ENCODE data around the gene TMPRSS3. TPM values are rescaled to one million over a fixed set of nuclear protein-coding genes. Genes with fewer than 3 reads are reported as not detected.

The TMPRSS3 gene
- polyA plus RNA-seq, 1 of the 3 experiments (the other 2 are of a cell fraction): not detected

DNA sequence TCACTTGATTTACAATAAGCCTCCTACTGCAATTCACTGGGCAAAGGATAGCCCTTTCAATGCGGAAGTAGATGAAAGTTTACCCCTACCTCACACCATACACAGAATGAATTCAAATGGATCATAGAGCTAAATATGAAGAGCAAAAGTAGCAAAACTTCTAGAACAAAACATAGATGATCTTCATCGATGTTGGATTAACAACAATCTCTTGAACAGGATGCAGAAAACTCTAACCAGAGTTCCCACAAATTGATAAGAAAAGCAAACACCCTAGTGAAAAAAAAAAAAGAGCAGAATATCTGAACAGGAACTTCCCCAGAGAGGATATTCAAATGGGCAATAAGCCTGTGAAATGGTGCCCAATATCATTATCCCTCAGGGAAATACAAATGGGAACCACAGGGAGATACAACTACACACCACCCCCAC is 6.0 kb upstream of the TMPRSS3 start (continued):
- TF ChIP-seq, protein P1, sequence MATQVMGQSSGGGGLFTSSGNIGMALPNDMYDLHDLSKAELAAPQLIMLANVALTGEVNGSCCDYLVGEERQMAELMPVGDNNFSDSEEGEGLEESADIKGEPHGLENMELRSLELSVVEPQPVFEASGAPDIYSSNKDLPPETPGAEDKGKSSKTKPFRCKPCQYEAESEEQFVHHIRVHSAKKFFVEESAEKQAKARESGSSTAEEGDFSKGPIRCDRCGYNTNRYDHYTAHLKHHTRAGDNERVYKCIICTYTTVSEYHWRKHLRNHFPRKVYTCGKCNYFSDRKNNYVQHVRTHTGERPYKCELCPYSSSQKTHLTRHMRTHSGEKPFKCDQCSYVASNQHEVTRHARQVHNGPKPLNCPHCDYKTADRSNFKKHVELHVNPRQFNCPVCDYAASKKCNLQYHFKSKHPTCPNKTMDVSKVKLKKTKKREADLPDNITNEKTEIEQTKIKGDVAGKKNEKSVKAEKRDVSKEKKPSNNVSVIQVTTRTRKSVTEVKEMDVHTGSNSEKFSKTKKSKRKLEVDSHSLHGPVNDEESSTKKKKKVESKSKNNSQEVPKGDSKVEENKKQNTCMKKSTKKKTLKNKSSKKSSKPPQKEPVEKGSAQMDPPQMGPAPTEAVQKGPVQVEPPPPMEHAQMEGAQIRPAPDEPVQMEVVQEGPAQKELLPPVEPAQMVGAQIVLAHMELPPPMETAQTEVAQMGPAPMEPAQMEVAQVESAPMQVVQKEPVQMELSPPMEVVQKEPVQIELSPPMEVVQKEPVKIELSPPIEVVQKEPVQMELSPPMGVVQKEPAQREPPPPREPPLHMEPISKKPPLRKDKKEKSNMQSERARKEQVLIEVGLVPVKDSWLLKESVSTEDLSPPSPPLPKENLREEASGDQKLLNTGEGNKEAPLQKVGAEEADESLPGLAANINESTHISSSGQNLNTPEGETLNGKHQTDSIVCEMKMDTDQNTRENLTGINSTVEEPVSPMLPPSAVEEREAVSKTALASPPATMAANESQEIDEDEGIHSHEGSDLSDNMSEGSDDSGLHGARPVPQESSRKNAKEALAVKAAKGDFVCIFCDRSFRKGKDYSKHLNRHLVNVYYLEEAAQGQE (IDR thresholded peaks at IDR 0.05; ENCODE audit: low read depth, low read length): no peak
- TF ChIP-seq MEF2A (IDR thresholded peaks at IDR 0.05; ENCODE audit: borderline replicate concordance, low read depth) (no peak), FOSL2 (IDR thresholded peaks at IDR 0.05; ENCODE audit: borderline replicate concordance, low read depth) (no peak)

DNA sequence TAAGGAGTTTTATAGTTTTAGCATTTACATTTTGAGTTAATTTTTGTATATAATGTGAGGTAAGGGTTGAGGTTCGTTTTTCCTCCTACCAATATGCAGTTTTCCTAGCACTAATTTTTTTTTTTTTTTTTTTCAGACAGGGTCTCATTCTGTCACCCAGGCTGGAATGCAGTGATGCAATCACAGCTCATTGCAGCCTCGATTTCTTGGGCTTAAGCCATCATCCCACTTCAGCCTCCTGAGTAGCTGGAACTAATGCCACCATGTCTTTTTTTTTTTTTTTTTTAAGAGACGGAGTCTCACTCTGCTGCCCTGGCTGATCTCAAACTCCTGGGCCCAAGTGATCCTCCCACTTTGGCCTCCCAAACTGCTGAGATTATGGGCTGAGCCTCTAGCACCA is 5.3 kb upstream of the TMPRSS3 start:
- H3K4me3 ChIP-seq (ENCODE audit: low read depth in 2 of 2, low read length in 1 of 2): no peak overlapping the region
- H3K4me1 ChIP-seq (ENCODE audit: control insufficient read depth in 1 of 2, insufficient read depth in 2 of 2, low read depth in 1 of 2, low read length in 1 of 2): no peaks in the 10 kb centered on the region
- TF ChIP-seq YY1 (IDR thresholded peaks at IDR 0.05; ENCODE audit: low read depth) (no peak), GABPA (IDR thresholded peaks at IDR 0.05; ENCODE audit: low read depth) (no peak), SIN3A (IDR thresholded peaks at IDR 0.05; ENCODE audit: borderline replicate concordance, low read depth, low read length) (no peak), SMC3 (IDR thresholded peaks at IDR 0.05; ENCODE audit: low read depth, low read length) (no peak), RCOR1 (IDR thresholded peaks at IDR 0.05; ENCODE audit: low read length) (no peak), EZH2phosphoT487 (IDR thresholded peaks at IDR 0.05; ENCODE audit: borderline replicate concordance, low read depth) (no peak), TEAD4 (IDR thresholded peaks at IDR 0.05; ENCODE audit: borderline replicate concordance, insufficient read depth) (no peak)
- TF ChIP-seq, protein P1 (IDR thresholded peaks at IDR 0.05; ENCODE audit: low read depth, low read length): no peak
- TF ChIP-seq, protein P2, sequence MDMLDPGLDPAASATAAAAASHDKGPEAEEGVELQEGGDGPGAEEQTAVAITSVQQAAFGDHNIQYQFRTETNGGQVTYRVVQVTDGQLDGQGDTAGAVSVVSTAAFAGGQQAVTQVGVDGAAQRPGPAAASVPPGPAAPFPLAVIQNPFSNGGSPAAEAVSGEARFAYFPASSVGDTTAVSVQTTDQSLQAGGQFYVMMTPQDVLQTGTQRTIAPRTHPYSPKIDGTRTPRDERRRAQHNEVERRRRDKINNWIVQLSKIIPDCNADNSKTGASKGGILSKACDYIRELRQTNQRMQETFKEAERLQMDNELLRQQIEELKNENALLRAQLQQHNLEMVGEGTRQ (IDR thresholded peaks at IDR 0.05; ENCODE audit: borderline replicate concordance, low read depth, low read length): no peak
- no peak overlapping the region for H3K27ac ChIP-seq (ENCODE audit: low read depth in 2 of 2, low read length in 1 of 2)
- CTCF ChIA-PET: no interaction called here
- H4K20me1 ChIP-seq (ENCODE audit: insufficient read depth): no peaks in the 10 kb centered on the region
- no peak overlapping the region for H3K9ac ChIP-seq
- no peak overlapping the region for H3K4me2 ChIP-seq
- WGBS (ENCODE audit: low lambda C conversion rate): under 1% methylated on average over 3 of the region's 3 CpGs
- H3K27me3 ChIP-seq (ENCODE audit: insufficient read depth): no peaks in the 10 kb centered on the region
- no peaks in the 10 kb centered on the region for H3K9me3 ChIP-seq
- no peak overlapping the region for H2AFZ ChIP-seq (ENCODE audit: low read depth)
- H3K9me2 ChIP-seq: no peaks in the 10 kb centered on the region
- POLR2A ChIA-PET: no interaction called here
- H3K36me3 ChIP-seq (replicated peaks in 1 of 2; ENCODE audit: control insufficient read depth in 1 of 2, insufficient read depth in 2 of 2, low read length in 1 of 2): no peaks in the 10 kb centered on the region
- H3K79me2 ChIP-seq (ENCODE audit: insufficient read depth): no peaks in the 10 kb centered on the region
- no peaks in the 10 kb centered on the region for H3F3A ChIP-seq (replicated peaks; ENCODE audit: insufficient read depth)
- DNase-seq: no peak
